HG02973 (cell line): ENCODE data around the gene TP53BP2.
"Not testable (repeated sequence)": the region's sequence is repeated elsewhere in the genome, so short reads cannot be mapped to it uniquely, and the experiment has no call there.

ENCODE experiments used
- ATAC-seq: cut with Tn5 transposase; IDR thresholded peaks from one replicate; pipeline ENCODE4 v1.9.1; 2021; ENCODE audit warnings: moderate library complexity; ENCODE audit not compliant: unreplicated experiment

The TP53BP2 gene

GRCh38 chr1:223832637-223832943 lies 13.2 kb downstream of the TP53BP2 start:
- no peak for ATAC-seq

- ATAC-seq = peak; percentile 53
These were observed 13.8 kb downstream of the TP53BP2 start for GRCh38 chr1:223831755-223832636.

- ATAC-seq = no peak
These were observed 16.1 kb downstream of the TP53BP2 start for GRCh38 chr1:223829678-223830077.

- no peak for ATAC-seq
These were observed 17.4 kb downstream of the TP53BP2 start for GRCh38 chr1:223828162-223828848.

- no peak for ATAC-seq
These were observed 18.5 kb downstream of the TP53BP2 start for GRCh38 chr1:223827193-223827663.

GRCh38 chr1:223825767-223826748 lies 19.7 kb downstream of the TP53BP2 start:
- ATAC-seq = no peak

- no peak for ATAC-seq
These were observed 21.0 kb downstream of the TP53BP2 start for GRCh38 chr1:223824712-223825111.

- no peak for ATAC-seq
These were observed 21.5 kb downstream of the TP53BP2 start for GRCh38 chr1:223824287-223824686.

- no peak for ATAC-seq
These were observed 24.8 kb downstream of the TP53BP2 start for GRCh38 chr1:223820971-223821370.

GRCh38 chr1:223820515-223820858 lies 25.3 kb downstream of the TP53BP2 start:
- ATAC-seq = no peak

GRCh38 chr1:223819730-223820514 lies 25.8 kb downstream of the TP53BP2 start:
- no peak for ATAC-seq

- ATAC-seq = not testable (repeated sequence)
These were observed 28.5 kb downstream of the TP53BP2 start for GRCh38 chr1:223817265-223817664.

- ATAC-seq = no peak
These were observed 29.9 kb downstream of the TP53BP2 start for GRCh38 chr1:223815865-223816264.

- ATAC-seq = no peak
These were observed 30.5 kb downstream of the TP53BP2 start for GRCh38 chr1:223815020-223815853.

- ATAC-seq = no peak
These were observed 32.1 kb downstream of the TP53BP2 start for GRCh38 chr1:223813645-223814044.

- ATAC-seq = no peak
These were observed 34.1 kb downstream of the TP53BP2 start for GRCh38 chr1:223811634-223812101.

- ATAC-seq = no peak
These were observed 35.2 kb downstream of the TP53BP2 start for GRCh38 chr1:223810586-223810985.

GRCh38 chr1:223809905-223810304 lies 35.8 kb downstream of the TP53BP2 start:
- not testable (repeated sequence) for ATAC-seq

GRCh38 chr1:223803211-223803610 lies 42.5 kb downstream of the TP53BP2 start:
- no peak for ATAC-seq
